ENCODE results near the gene PRR20B. TPM values are rescaled to one million over a fixed set of nuclear protein-coding genes. Genes with fewer than 3 reads are reported as not detected.
"Not testable (repeated sequence)": the region's sequence is repeated elsewhere in the genome, so short reads cannot be mapped to it uniquely, and the experiment has no call there.

Gene PRR20B
- total and polyA plus RNA-seq, 4 experiments from 2014 or later, result not detected

DNA sequence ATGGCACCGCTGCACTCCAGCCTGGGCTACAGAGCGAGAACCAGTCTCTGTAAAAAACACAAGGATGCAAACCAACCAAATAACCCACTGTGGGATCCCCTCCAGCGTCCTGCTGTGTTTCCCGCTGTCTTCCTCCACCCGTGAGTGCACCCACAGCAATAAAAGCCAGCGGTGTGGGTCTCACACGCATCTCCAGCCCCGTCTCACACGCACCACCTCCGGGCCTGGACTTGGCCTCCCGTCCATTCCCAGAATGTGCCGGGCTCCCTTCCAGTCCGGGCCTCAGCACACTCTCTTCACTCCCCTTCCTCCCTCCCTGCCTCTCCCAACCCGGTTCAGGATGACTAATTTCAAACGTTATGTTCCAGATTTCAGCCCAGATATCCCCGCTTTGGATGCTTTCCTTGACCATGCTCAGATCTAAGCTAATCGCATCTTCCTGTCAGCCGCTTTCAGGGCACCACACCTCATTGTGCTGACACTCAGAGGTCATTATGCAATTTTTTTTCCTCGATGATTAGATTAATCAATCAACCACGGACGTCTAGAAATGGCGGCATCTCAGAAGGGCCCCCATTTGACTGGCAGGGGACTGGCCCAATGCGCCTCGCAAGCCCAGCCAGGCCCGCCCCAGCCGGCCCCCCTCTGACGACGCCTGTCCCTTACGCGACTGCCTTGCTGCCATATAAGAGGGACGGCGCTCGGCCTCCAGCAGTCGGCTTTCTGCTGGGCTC lies 6.9 kb upstream of the PRR20B start, which contains the start of gene PRR20A:
PRR20A (plus strand) TSS at position 684 of the 734 bp plus-strand sequence. CDS start 387 bp downstream, outside the sequence.
- H3K27me3 Mint-ChIP-seq; H3K36me3 Mint-ChIP-seq; H3K36me3 ChIP-seq (ENCODE audit: insufficient read depth, low read length); H3K4me3 Mint-ChIP-seq; H3K9me3 ChIP-seq (ENCODE audit: control insufficient read depth in 1 of 2, low read length in 2 of 2); H3K4me1 ChIP-seq (ENCODE audit: insufficient read depth, low read length); DNase-seq; H3K4me1 Mint-ChIP-seq; intact Hi-C loops (cut with micrococcal nuclease); H3K27ac Mint-ChIP-seq; H3K27me3 ChIP-seq (ENCODE audit: insufficient read depth, low read length); POLR2A ChIA-PET (ENCODE audit: partially characterized antibody); H3K4me3 ChIP-seq (ENCODE audit: low read length in 2 of 2); H3K27ac ChIP-seq (ENCODE audit: low read depth, low read length); H3K9me3 Mint-ChIP-seq; CTCF ChIA-PET (ENCODE audit: partially characterized antibody): not testable (repeated sequence)

DNA sequence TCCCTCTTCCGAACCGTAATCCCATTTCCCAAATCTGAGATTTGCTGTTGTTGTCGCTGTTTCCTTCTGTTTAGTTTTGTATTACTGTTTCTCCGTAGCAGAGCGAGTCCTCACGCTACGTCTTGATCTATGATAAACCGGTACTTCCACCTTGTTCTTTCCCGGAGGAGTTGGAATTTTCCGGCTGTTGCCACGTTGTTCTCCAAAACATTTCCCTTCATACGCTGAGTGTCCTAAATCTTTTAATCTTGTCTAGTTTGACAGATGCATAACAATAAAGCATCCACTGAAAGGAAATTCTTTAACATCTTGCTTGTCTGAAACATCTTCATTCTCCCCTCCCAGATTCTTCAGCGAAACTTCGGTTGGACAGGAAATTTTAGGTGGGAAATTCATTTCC lies 818 bp downstream of the PRR20B start:
- H3K27me3 Mint-ChIP-seq; H3K4me3 Mint-ChIP-seq; H3K4me1 ChIP-seq (ENCODE audit: insufficient read depth, low read length); H3K9me3 Mint-ChIP-seq; H3K9me3 ChIP-seq (ENCODE audit: control insufficient read depth in 1 of 2, low read length in 2 of 2); H3K36me3 ChIP-seq (ENCODE audit: insufficient read depth, low read length); H3K4me3 ChIP-seq (ENCODE audit: low read length in 2 of 2); intact Hi-C loops (cut with micrococcal nuclease); H3K36me3 Mint-ChIP-seq; H3K27ac ChIP-seq (ENCODE audit: low read depth, low read length); DNase-seq; H3K4me1 Mint-ChIP-seq; H3K27ac Mint-ChIP-seq; H3K27me3 ChIP-seq (ENCODE audit: insufficient read depth, low read length); POLR2A ChIA-PET (ENCODE audit: partially characterized antibody); CTCF ChIA-PET (ENCODE audit: partially characterized antibody): not testable (repeated sequence)

DNA sequence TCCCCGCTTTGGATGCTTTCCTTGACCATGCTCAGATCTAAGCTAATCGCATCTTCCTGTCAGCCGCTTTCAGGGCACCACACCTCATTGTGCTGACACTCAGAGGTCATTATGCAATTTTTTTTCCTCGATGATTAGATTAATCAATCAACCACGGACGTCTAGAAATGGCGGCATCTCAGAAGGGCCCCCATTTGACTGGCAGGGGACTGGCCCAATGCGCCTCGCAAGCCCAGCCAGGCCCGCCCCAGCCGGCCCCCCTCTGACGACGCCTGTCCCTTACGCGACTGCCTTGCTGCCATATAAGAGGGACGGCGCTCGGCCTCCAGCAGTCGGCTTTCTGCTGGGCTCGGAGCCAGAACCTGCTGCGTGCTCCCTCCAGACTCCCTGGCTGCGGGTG lies 6.5 kb downstream of the PRR20B start, which contains the start of gene PRR20C:
PRR20C (plus strand) TSS at position 301 of the 400 bp plus-strand sequence. CDS start 387 bp downstream, outside the sequence.
- H3K4me1 Mint-ChIP-seq; H3K9me3 ChIP-seq (ENCODE audit: control insufficient read depth in 1 of 2, low read length in 2 of 2); H3K27ac Mint-ChIP-seq; H3K4me1 ChIP-seq (ENCODE audit: insufficient read depth, low read length); H3K27me3 ChIP-seq (ENCODE audit: insufficient read depth, low read length); CTCF ChIA-PET (ENCODE audit: partially characterized antibody); H3K36me3 Mint-ChIP-seq; H3K27ac ChIP-seq (ENCODE audit: low read depth, low read length); H3K4me3 ChIP-seq (ENCODE audit: low read length in 2 of 2); H3K4me3 Mint-ChIP-seq; H3K36me3 ChIP-seq (ENCODE audit: insufficient read depth, low read length); POLR2A ChIA-PET (ENCODE audit: partially characterized antibody); intact Hi-C loops (cut with micrococcal nuclease); H3K9me3 Mint-ChIP-seq; DNase-seq; H3K27me3 Mint-ChIP-seq: not testable (repeated sequence)

DNA sequence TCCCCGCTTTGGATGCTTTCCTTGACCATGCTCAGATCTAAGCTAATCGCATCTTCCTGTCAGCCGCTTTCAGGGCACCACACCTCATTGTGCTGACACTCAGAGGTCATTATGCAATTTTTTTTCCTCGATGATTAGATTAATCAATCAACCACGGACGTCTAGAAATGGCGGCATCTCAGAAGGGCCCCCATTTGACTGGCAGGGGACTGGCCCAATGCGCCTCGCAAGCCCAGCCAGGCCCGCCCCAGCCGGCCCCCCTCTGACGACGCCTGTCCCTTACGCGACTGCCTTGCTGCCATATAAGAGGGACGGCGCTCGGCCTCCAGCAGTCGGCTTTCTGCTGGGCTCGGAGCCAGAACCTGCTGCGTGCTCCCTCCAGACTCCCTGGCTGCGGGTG lies 13.0 kb downstream of the PRR20B start, which contains the start of gene PRR20D:
PRR20D (plus strand) TSS at position 301 of the 400 bp plus-strand sequence. CDS start 387 bp downstream, outside the sequence.
- H3K4me1 Mint-ChIP-seq; H3K4me3 ChIP-seq (ENCODE audit: low read length in 2 of 2); H3K27me3 Mint-ChIP-seq; H3K9me3 ChIP-seq (ENCODE audit: control insufficient read depth in 1 of 2, low read length in 2 of 2); DNase-seq; H3K27ac Mint-ChIP-seq; H3K27me3 ChIP-seq (ENCODE audit: insufficient read depth, low read length); H3K27ac ChIP-seq (ENCODE audit: low read depth, low read length); H3K4me3 Mint-ChIP-seq; H3K9me3 Mint-ChIP-seq; H3K36me3 Mint-ChIP-seq; H3K4me1 ChIP-seq (ENCODE audit: insufficient read depth, low read length); CTCF ChIA-PET (ENCODE audit: partially characterized antibody); H3K36me3 ChIP-seq (ENCODE audit: insufficient read depth, low read length); intact Hi-C loops (cut with micrococcal nuclease); POLR2A ChIA-PET (ENCODE audit: partially characterized antibody): not testable (repeated sequence)

DNA sequence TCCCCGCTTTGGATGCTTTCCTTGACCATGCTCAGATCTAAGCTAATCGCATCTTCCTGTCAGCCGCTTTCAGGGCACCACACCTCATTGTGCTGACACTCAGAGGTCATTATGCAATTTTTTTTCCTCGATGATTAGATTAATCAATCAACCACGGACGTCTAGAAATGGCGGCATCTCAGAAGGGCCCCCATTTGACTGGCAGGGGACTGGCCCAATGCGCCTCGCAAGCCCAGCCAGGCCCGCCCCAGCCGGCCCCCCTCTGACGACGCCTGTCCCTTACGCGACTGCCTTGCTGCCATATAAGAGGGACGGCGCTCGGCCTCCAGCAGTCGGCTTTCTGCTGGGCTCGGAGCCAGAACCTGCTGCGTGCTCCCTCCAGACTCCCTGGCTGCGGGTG lies 19.6 kb downstream of the PRR20B start, which contains the start of gene PRR20E:
PRR20E (plus strand) TSS at position 301 of the 400 bp plus-strand sequence. CDS start 387 bp downstream, outside the sequence.
- H3K36me3 Mint-ChIP-seq; H3K36me3 ChIP-seq (ENCODE audit: insufficient read depth, low read length); intact Hi-C loops (cut with micrococcal nuclease); H3K27ac ChIP-seq (ENCODE audit: low read depth, low read length); DNase-seq; H3K27me3 ChIP-seq (ENCODE audit: insufficient read depth, low read length); H3K4me3 ChIP-seq (ENCODE audit: low read length in 2 of 2); H3K9me3 ChIP-seq (ENCODE audit: control insufficient read depth in 1 of 2, low read length in 2 of 2); CTCF ChIA-PET (ENCODE audit: partially characterized antibody); H3K27ac Mint-ChIP-seq; POLR2A ChIA-PET (ENCODE audit: partially characterized antibody); H3K4me3 Mint-ChIP-seq; H3K4me1 ChIP-seq (ENCODE audit: insufficient read depth, low read length); H3K27me3 Mint-ChIP-seq; H3K4me1 Mint-ChIP-seq; H3K9me3 Mint-ChIP-seq: not testable (repeated sequence)

DNA sequence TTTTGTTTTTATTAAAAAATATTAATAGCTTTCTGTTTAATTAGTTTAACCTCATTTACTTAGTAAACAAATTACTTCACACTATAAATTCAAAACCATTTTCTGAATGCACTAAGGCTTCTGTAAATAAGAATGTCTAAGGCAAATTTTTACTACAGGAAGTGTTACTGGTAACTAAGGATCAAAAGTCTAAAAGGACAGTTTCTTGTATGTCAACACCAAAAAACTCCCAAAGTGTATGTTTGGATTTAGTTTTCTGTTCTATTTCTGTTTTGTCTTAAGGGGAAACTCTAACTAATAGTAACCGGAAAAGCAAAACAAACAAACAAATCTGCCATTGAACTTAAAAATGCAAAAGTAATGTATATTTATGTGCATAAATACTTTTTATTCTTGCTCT lies 44.4 kb downstream of the PRR20B start:
- no peak overlapping the region for H3K27ac Mint-ChIP-seq
- Histone ChIP-seq H3K9me3 (ENCODE audit: control insufficient read depth in 1 of 2, low read length in 2 of 2) (no peaks in the 10 kb centered on the region), H3K27me3 (ENCODE audit: insufficient read depth, low read length) (no peaks in the 10 kb centered on the region), H3K4me1 (ENCODE audit: insufficient read depth, low read length) (no peaks in the 10 kb centered on the region), H3K4me3 (ENCODE audit: low read length in 2 of 2) (no peak overlapping the region), H3K27ac (ENCODE audit: low read depth, low read length) (no peak overlapping the region), H3K36me3 (ENCODE audit: insufficient read depth, low read length) (no peaks in the 10 kb centered on the region)
- intact Hi-C loops (cut with micrococcal nuclease), result no loop called here
- H3K4me1 Mint-ChIP-seq, result no peaks in the 10 kb centered on the region
- ChIA-PET CTCF (ENCODE audit: partially characterized antibody) (no interaction called here), POLR2A (ENCODE audit: partially characterized antibody) (no interaction called here)
- H3K36me3 Mint-ChIP-seq, result no peaks in the 10 kb centered on the region
- no peak overlapping the region for H3K4me3 Mint-ChIP-seq
- no peak for DNase-seq
- H3K27me3 Mint-ChIP-seq, result no peaks in the 10 kb centered on the region
- peaks cover 0 to 4% (median under 1%) of the 10 kb centered on the region in 8 donors for H3K9me3 Mint-ChIP-seq
